Thoracic aorta (tissue), 2 donors: ENCODE measurements around the gene BRAT1. TPM values are rescaled to one million over a fixed set of nuclear protein-coding genes. Genes with fewer than 3 reads are reported as not detected.

Source experiments
- ATAC-seq: fragments of 150-250 bp; one replicate; pipeline ENCODE4 v1.8.0; 2017; ENCODE audit warnings: low read depth; ENCODE audit not compliant: insufficient number of reproducible peaks, low FRiP score
- DNase-seq: peaks from one replicate; pipeline ENCODE4 v3.0.0-alpha.2; 2020; ENCODE audit warnings: low spot score
- H3K27ac ChIP-seq, 2 donors: fragments of 200-600 bp; sonication (generic); 1 replicate in 1 of 2; 2 replicates in 1 of 2; pipeline ENCODE4 v1.5.1; 2016; ENCODE audit warnings: mild to moderate bottlenecking in 2 of 2, moderate library complexity in 2 of 2
- H3K27me3 ChIP-seq: fragments of 200-600 bp; sonication (generic); replicated peaks from 2 replicates; pipeline ENCODE4 v1.6.0; 2016; ENCODE audit warnings: mild to moderate bottlenecking; ENCODE audit not compliant: insufficient read depth
- H3K36me3 ChIP-seq: fragments of 200-600 bp; sonication (generic); one replicate; pipeline ENCODE4 v1.5.1; 2016
- H3K4me1 ChIP-seq, 2 donors: fragments of 200-600 bp; sonication (generic); 1 replicate in 1 of 2; 2 replicates in 1 of 2; pipeline versions ENCODE4 v1.5.1 to v1.6.0; 2016; ENCODE audit warnings: low read depth in 2 of 2, mild to moderate bottlenecking in 1 of 2; ENCODE audit not compliant: control insufficient read depth in 1 of 2
- H3K4me3 ChIP-seq: fragments of 200-600 bp; sonication (generic); 2 replicates; pipeline ENCODE4 v1.5.1; 2016; ENCODE audit warnings: mild to moderate bottlenecking
- H3K9me3 ChIP-seq: fragments of 200-600 bp; sonication (generic); 2 replicates; pipeline ENCODE4 v1.5.1; 2016
- CTCF ChIP-seq: fragments of 200-600 bp; sonication (generic); IDR thresholded peaks from one replicate; pipeline ENCODE4 v1.5.1; 2019; ENCODE audit warnings: antibody characterized with exemption
- total RNA-seq, 2 donors: library from RNA; depleted of rRNA; stranded (reverse); fragments of >200 nt; gene quantifications; one replicate each; pipeline versions ENCODE4 v1.1.0 to v1.2.3, GENCODE V29; 2016

The BRAT1 gene
- total RNA-seq, 2 donors from 2014 or later: 28.8 to 43.6 TPM

GRCh38 chr7:2542916-2543871 lies 12.1 kb downstream of the BRAT1 start:
- H3K36me3 ChIP-seq: peaks cover 58% of the 10 kb centered on the region
- TF ChIP-seq CTCF: no peak
- ATAC-seq (no peak), DNase-seq (no peak)
- no peaks in the 10 kb centered on the region for H3K9me3 ChIP-seq
- no peaks in the 10 kb centered on the region for H3K4me1 ChIP-seq
- H3K4me3 ChIP-seq: no peak overlapping the region
- no peaks in the 10 kb centered on the region for H3K27me3 ChIP-seq
- H3K27ac ChIP-seq: no peak overlapping the region

- no peaks in the 10 kb centered on the region for H3K4me1 ChIP-seq
- peaks cover 49% of the 10 kb centered on the region for H3K36me3 ChIP-seq
- DNase-seq: no peak
- H3K27ac ChIP-seq: no peak overlapping the region
- TF ChIP-seq CTCF: no peak
- no peaks in the 10 kb centered on the region for H3K27me3 ChIP-seq
- H3K4me3 ChIP-seq: no peak overlapping the region
- no peak for ATAC-seq
- H3K9me3 ChIP-seq: no peaks in the 10 kb centered on the region
These were observed 13.1 kb downstream of the BRAT1 start for GRCh38 chr7:2542011-2542915.

GRCh38 chr7:2541291-2542010 lies 13.9 kb downstream of the BRAT1 start:
- Histone ChIP-seq H3K4me1 (no peaks in the 10 kb centered on the region), H3K27me3 (no peaks in the 10 kb centered on the region), H3K9me3 (no peaks in the 10 kb centered on the region), H3K27ac (no peak overlapping the region), H3K36me3 (peaks cover 43% of the 10 kb centered on the region), H3K4me3 (no peak overlapping the region)
- TF ChIP-seq CTCF: no peak
- DNase-seq (no peak), ATAC-seq (no peak)

- DNase-seq (no peak), ATAC-seq (no peak)
- H3K27ac ChIP-seq: no peak overlapping the region
- H3K4me3 ChIP-seq: no peak overlapping the region
- peaks cover 35% of the 10 kb centered on the region for H3K36me3 ChIP-seq
- TF ChIP-seq CTCF: no peak
- H3K27me3 ChIP-seq: no peaks in the 10 kb centered on the region
- H3K4me1 ChIP-seq: no peaks in the 10 kb centered on the region
- no peaks in the 10 kb centered on the region for H3K9me3 ChIP-seq
These were observed 14.7 kb downstream of the BRAT1 start for GRCh38 chr7:2540641-2541051.
